ENCODE measurements around the gene MAP2K2.
"Not testable (repeated sequence)": the region's sequence is repeated elsewhere in the genome, so short reads cannot be mapped to it uniquely, and the experiment has no call there.

MAP2K2 gene

DNA sequence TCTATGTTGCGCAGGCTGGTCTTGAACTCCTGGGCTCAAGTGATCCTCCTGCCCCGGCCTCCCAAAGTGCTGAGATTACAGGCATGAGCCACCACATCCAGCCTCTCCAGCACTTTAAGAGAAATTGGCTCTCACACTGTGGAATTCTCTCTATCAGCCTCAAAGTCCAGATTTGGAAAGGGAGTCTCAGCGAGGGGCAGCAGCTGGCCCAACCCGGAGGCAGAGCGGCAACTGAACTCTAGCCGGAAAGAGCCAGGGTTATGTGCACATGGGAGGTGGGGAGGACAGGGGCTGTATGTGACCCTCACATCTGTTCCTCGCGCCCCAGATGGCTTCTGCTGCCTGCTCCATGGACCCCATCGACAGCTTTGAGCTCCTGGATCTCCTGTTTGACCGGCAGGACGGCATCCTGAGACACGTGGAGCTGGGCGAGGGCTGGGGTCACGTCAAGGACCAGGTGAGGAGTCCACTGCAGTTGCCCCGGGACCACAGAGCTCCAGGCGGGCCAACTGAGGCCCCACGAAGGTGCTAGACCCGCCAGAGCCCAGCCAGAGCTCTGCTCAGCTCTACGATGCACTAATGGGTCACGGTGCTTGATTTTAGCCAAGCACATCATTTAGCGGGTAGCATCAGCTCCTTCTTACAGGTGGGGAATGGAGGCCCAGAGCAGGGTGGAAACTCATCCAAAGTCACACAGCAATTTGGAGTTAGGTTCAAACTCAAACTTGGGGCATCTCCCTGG, 30.8 kb upstream of the MAP2K2 start:
- H3K4me3 ChIP-seq (ENCODE audit: low read depth, low read length) = no peak overlapping the region
- no peak for DNase-seq (ENCODE audit: low read depth)
- TF ChIP-seq, protein P1, sequence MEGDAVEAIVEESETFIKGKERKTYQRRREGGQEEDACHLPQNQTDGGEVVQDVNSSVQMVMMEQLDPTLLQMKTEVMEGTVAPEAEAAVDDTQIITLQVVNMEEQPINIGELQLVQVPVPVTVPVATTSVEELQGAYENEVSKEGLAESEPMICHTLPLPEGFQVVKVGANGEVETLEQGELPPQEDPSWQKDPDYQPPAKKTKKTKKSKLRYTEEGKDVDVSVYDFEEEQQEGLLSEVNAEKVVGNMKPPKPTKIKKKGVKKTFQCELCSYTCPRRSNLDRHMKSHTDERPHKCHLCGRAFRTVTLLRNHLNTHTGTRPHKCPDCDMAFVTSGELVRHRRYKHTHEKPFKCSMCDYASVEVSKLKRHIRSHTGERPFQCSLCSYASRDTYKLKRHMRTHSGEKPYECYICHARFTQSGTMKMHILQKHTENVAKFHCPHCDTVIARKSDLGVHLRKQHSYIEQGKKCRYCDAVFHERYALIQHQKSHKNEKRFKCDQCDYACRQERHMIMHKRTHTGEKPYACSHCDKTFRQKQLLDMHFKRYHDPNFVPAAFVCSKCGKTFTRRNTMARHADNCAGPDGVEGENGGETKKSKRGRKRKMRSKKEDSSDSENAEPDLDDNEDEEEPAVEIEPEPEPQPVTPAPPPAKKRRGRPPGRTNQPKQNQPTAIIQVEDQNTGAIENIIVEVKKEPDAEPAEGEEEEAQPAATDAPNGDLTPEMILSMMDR (IDR thresholded peaks at IDR 0.05; ENCODE audit: control insufficient read depth, extremely low read depth, insufficient read depth) = no peak

GRCh38 chr19:4152241-4152998, 28.5 kb upstream of the MAP2K2 start:
- TF ChIP-seq, protein P1 (IDR thresholded peaks at IDR 0.05; ENCODE audit: control insufficient read depth, extremely low read depth, insufficient read depth) = no peak
- no peak for DNase-seq (ENCODE audit: low read depth)
- no peak overlapping the region for H3K4me3 ChIP-seq (ENCODE audit: low read depth, low read length)

- DNase-seq (ENCODE audit: low read depth) = no peak
- no peak overlapping the region for H3K4me3 ChIP-seq (ENCODE audit: low read depth, low read length)
- TF ChIP-seq, protein P1 (IDR thresholded peaks at IDR 0.05; ENCODE audit: control insufficient read depth, extremely low read depth, insufficient read depth) = no peak
Observed at GRCh38 chr19:4151623-4152022, 27.7 kb upstream of the MAP2K2 start.

- no peak for DNase-seq (ENCODE audit: low read depth)
- no peak overlapping the region for H3K4me3 ChIP-seq (ENCODE audit: low read depth, low read length)
- TF ChIP-seq, protein P1 (IDR thresholded peaks at IDR 0.05; ENCODE audit: control insufficient read depth, extremely low read depth, insufficient read depth) = no peak
Observed at GRCh38 chr19:4149518-4150288, 25.8 kb upstream of the MAP2K2 start.

DNA sequence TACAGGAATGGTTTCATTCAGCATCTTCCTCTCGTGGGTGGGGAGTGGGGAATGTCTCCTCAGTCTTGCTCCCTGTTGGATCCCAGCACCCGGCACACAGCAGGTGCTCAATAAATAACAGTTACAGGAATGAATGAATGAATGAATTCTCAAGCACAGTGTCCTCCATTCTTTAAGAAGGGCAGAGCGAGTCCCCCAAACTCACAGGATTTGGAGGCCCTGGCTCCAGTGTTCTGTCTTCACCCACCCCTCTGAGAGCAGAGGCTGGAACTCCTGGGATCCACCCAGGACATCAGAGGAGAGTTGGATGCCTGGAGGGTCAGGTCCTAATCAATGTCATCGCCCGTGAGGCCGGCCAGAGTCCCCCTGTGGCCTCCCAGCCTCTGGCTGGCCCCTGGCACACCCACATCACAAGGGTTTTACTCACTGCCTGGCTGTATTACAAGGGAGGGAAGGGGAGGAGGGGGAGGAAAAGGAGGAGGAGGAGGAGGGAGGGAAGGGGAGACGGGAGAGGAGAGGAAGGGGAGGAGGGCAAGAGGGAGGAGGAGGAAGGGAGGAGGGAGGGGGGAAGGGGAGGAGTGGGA, 20.8 kb upstream of the MAP2K2 start:
- DNase-seq (ENCODE audit: low read depth) = no peak
- H3K4me3 ChIP-seq (ENCODE audit: low read depth, low read length) = no peak overlapping the region
- TF ChIP-seq, protein P1 (IDR thresholded peaks at IDR 0.05; ENCODE audit: control insufficient read depth, extremely low read depth, insufficient read depth) = no peak

GRCh38 chr19:4142916-4143315, 19.0 kb upstream of the MAP2K2 start:
- H3K4me3 ChIP-seq (ENCODE audit: low read depth, low read length); DNase-seq (ENCODE audit: low read depth): not testable (repeated sequence)

All from LNCaP clone FGC (cell line).